Kidney tubule cell (primary cell): ENCODE measurements around the gene AFM.

ENCODE experiments used
- DNase-seq: peaks from one replicate; pipeline ENCODE4 v3.0.0-alpha.2; 2018; ENCODE audit warnings: low spot score

AFM gene

GRCh38 chr4:73481358-73481757, at the start of gene AFM:
Gene AFM (plus strand): TSS chr4:73481745. CDS start chr4:73481776, 31 bp downstream.
- DNase-seq, result no peak

- no peak for DNase-seq
These were observed 49.8 kb upstream of the AFM start for GRCh38 chr4:73431813-73432168.

- no peak for DNase-seq
These were observed 49.2 kb upstream of the AFM start for GRCh38 chr4:73432169-73433000.

- no peak for DNase-seq
These were observed 48.4 kb upstream of the AFM start for GRCh38 chr4:73433140-73433539.

- DNase-seq, result peak; percentile 41
These were observed 47.2 kb upstream of the AFM start for GRCh38 chr4:73434311-73434710.

- no peak for DNase-seq
These were observed 45.6 kb upstream of the AFM start, which contains the start of gene AFP for GRCh38 chr4:73435984-73436383. Gene AFP (plus strand): TSS chr4:73436221. CDS start chr4:73436263, 42 bp downstream.

- DNase-seq, result no peak
These were observed 44.6 kb upstream of the AFM start for GRCh38 chr4:73436674-73437557.

GRCh38 chr4:73437558-73437956, 44.0 kb upstream of the AFM start:
- DNase-seq, result no peak

GRCh38 chr4:73438048-73438447, 43.5 kb upstream of the AFM start:
- DNase-seq, result no peak

- DNase-seq, result no peak
These were observed 42.8 kb upstream of the AFM start for GRCh38 chr4:73438582-73439215.

GRCh38 chr4:73439445-73439844, 42.1 kb upstream of the AFM start:
- no peak for DNase-seq

- no peak for DNase-seq
These were observed 41.6 kb upstream of the AFM start for GRCh38 chr4:73439991-73440390.

- no peak for DNase-seq
These were observed 40.9 kb upstream of the AFM start for GRCh38 chr4:73440653-73441052.

- DNase-seq, result no peak
These were observed 39.3 kb upstream of the AFM start for GRCh38 chr4:73442275-73442674.

- DNase-seq, result no peak
These were observed 38.3 kb upstream of the AFM start for GRCh38 chr4:73443224-73443623.

- DNase-seq, result no peak
These were observed 35.9 kb upstream of the AFM start for GRCh38 chr4:73445383-73446335.

- peak; percentile 67 for DNase-seq
These were observed 35.1 kb upstream of the AFM start for GRCh38 chr4:73446336-73446938.

GRCh38 chr4:73447671-73448070, 33.9 kb upstream of the AFM start:
- DNase-seq, result no peak

GRCh38 chr4:73448448-73449203, 32.9 kb upstream of the AFM start:
- DNase-seq, result no peak

GRCh38 chr4:73450398-73451004, 31.0 kb upstream of the AFM start:
- peak; percentile 82 for DNase-seq
